H1 (cell line): Measurements from ENCODE around the gene PDE5A. TPM values are rescaled to one million over a fixed set of nuclear protein-coding genes. Genes with fewer than 3 reads are reported as not detected.

ENCODE experiments used
- BCL11A ChIP-seq, 2 experiments: IDR thresholded peaks; one replicate each; pipeline ENCODE4 v1.6.1; 2011; ENCODE audit warnings: low read depth in 2 of 2, low read length in 2 of 2, mild to moderate bottlenecking in 2 of 2
- CHD7 ChIP-seq: fragments of 300-600 bp; sonication (generic); IDR thresholded peaks from 2 replicates; pipeline ENCODE4 v1.7.1; 2012; ENCODE audit warnings: low read length, moderate library complexity, mild to moderate bottlenecking, inconsistent platforms; ENCODE audit not compliant: insufficient replicate concordance
- FOSL1 ChIP-seq: IDR thresholded peaks from 2 replicates; pipeline ENCODE4 v1.6.1; 2011; ENCODE audit warnings: mild to moderate bottlenecking, low read depth, low read length, moderate library complexity; ENCODE audit not compliant: insufficient read depth
- GABPA ChIP-seq: IDR thresholded peaks from 2 replicates; pipeline ENCODE4 v1.6.1; 2011; ENCODE audit warnings: mild to moderate bottlenecking, low read length, moderate library complexity, borderline replicate concordance; ENCODE audit not compliant: insufficient read depth
- KDM1A ChIP-seq: fragments of 200-600, 300-600 bp; sonication (generic); IDR thresholded peaks from 2 replicates; pipeline ENCODE4 v1.7.1; 2016; ENCODE audit warnings: mild to moderate bottlenecking, low read length, borderline replicate concordance
- PHF8 ChIP-seq: fragments of 200-600 bp; sonication (generic); conservative IDR thresholded peaks from 2 replicates; pipeline ENCODE4 v1.7.1; 2012; ENCODE audit warnings: low read depth, mild to moderate bottlenecking, inconsistent platforms, low read length, moderate library complexity
- POLR2AphosphoS5 ChIP-seq: IDR thresholded peaks from 2 replicates; pipeline ENCODE4 v1.6.1; 2011; ENCODE audit warnings: low read depth, low read length
- POU5F1 ChIP-seq: IDR thresholded peaks from 2 replicates; pipeline ENCODE4 v1.6.1; 2011; ENCODE audit warnings: low read depth, mild to moderate bottlenecking, low read length, moderate library complexity
- RNF2 ChIP-seq: fragments of 200-900, 300-1000 bp; sonication (generic); IDR thresholded peaks from 2 replicates; pipeline ENCODE4 v1.7.1; 2016; ENCODE audit warnings: borderline replicate concordance, low read depth, mild to moderate bottlenecking, antibody characterized with exemption, low read length; ENCODE audit not compliant: poor library complexity, severe bottlenecking; ENCODE audit errors: missing control alignments
- SIRT6 ChIP-seq: IDR thresholded peaks from one replicate; pipeline ENCODE4 v1.7.1; 2012; ENCODE audit warnings: low read length, inconsistent platforms
- SP4 ChIP-seq: IDR thresholded peaks from 2 replicates; pipeline ENCODE4 v1.6.1; 2012; ENCODE audit warnings: low read length, inconsistent platforms
- TCF12 ChIP-seq: IDR thresholded peaks from 2 replicates; pipeline ENCODE4 v1.6.1; 2011; ENCODE audit warnings: low read depth, mild to moderate bottlenecking, low read length
- TEAD4 ChIP-seq: IDR thresholded peaks from 2 replicates; pipeline ENCODE4 v1.6.1; 2012; ENCODE audit warnings: low read depth, low read length, inconsistent platforms, mixed read lengths
- polyA plus RNA-seq, 7 experiments: library from polyadenylated mRNA; depleted of rRNA in 3 of 7; stranded (reverse) in 5 of 7; unstranded in 2 of 7; fragments of >200 nt in 5 of 7; fragments of 200-250 nt in 2 of 7; gene quantifications; 1 replicate in 5 of 7; 2 replicates in 1 of 7; 4 replicates in 1 of 7; pipeline versions ENCODE4 v1.2.1 to v1.2.3, GENCODE V29; 2011 to 2013; ENCODE audit warnings: missing spikeins in 2 of 7, mixed read lengths in 2 of 7
- total RNA-seq: library from RNA; stranded (reverse); fragmentation: NEBNext Ultra II Directional; extraction: Animal tissue kit (Norgen Biotek cat#: 25700); gene quantifications from 2 replicates; pipeline ENCODE4 v1.2.1, GENCODE V29; 2021

The PDE5A gene
- total and polyA plus RNA-seq, 2 of the 8 experiments (the other 6 are each of a cell fraction or from before 2014, with no cell fraction given) = 5.6 to 32.4 TPM

GRCh38 chr4:119512398-119512797, 116.2 kb downstream of the PDE5A start (continued):
- no peak for TF ChIP-seq CHD7
- no peak for TF ChIP-seq KDM1A
- no peak for TF ChIP-seq POLR2AphosphoS5
- no peak for TF ChIP-seq PHF8
- no peak for TF ChIP-seq TCF12
- TF ChIP-seq RNF2 = no peak
- TF ChIP-seq SP4 = no peak
- TF ChIP-seq FOSL1 = no peak
- no peak for TF ChIP-seq SIRT6
- no peak for TF ChIP-seq TEAD4
- TF ChIP-seq GABPA = no peak
- no peak for TF ChIP-seq BCL11A (IDR thresholded peaks at IDR 0.05; ENCODE audit: low read depth in 2 of 2, low read length in 2 of 2)
- no peak for TF ChIP-seq POU5F1
